Testis (tissue), 3 donors: ENCODE measurements around the gene PRIMPOL. TPM values are rescaled to one million over a fixed set of nuclear protein-coding genes. Genes with fewer than 3 reads are reported as not detected.
"Not testable (repeated sequence)": the region's sequence is repeated elsewhere in the genome, so short reads cannot be mapped to it uniquely, and the experiment has no call there.

ENCODE experiments used
- DNase-seq: peaks from one replicate; pipeline ENCODE4 v3.0.0-alpha.2; 2019
- H3K27ac ChIP-seq, 2 donors: fragments of 200-600 bp; sonication (generic); one replicate each; pipeline ENCODE4 v1.5.1; 2019
- H3K27me3 ChIP-seq: fragments of 200-600 bp; sonication (generic); one replicate; pipeline ENCODE4 v1.5.1; 2019
- H3K36me3 ChIP-seq: fragments of 200-600 bp; sonication (generic); one replicate; pipeline ENCODE4 v1.5.1; 2017; ENCODE audit warnings: low read depth; ENCODE audit errors: missing control alignments
- H3K4me1 ChIP-seq: fragments of 200-600 bp; sonication (generic); one replicate; pipeline ENCODE4 v1.5.1; 2019
- H3K4me3 ChIP-seq, 2 donors: fragments of 200-600 bp; sonication (generic); one replicate each; pipeline ENCODE4 v1.5.1; 2017 to 2019
- H3K9me3 ChIP-seq: fragments of 200-600 bp; sonication (generic); one replicate; pipeline ENCODE4 v1.5.1; 2017
- POLR2A ChIP-seq: fragments of 450-650 bp; IDR thresholded peaks from one replicate; pipeline ENCODE4 v1.6.1; 2017; ENCODE audit warnings: antibody characterized with exemption, mild to moderate bottlenecking, moderate library complexity
- WGBS, 2 donors: methylation state at CpG; one replicate each; pipeline ENCODE4 v1.1.5; 2018; 5-methylcytosine and 5-hydroxymethylcytosine counted together
- intact Hi-C: fragments of 100-400 bp; cut with DNase I; formaldehyde crosslinking; loops from one replicate; pipeline ENCODE4 v1.15.1; 2023; ENCODE audit warnings: low total_unique reads
- polyA plus RNA-seq: library from polyadenylated mRNA; stranded (reverse); fragments of 350-450 nt; fragmentation: Illumina TruSeq; extraction: RNeasy Lipid Tissue Mini Kit (QIAGEN cat#74804); gene quantifications from one replicate; pipeline ENCODE4 v1.2.3, GENCODE V29; 2014; ENCODE audit warnings: low read depth, low replicate concordance; ENCODE audit not compliant: insufficient read depth
- total RNA-seq, 2 donors: library from RNA; depleted of rRNA; stranded (reverse); fragments of >200 nt; gene quantifications; one replicate each; pipeline ENCODE4 v1.2.3, GENCODE V29; 2016
- TF ChIP-seq, protein P1 (sequence below), 3 experiments: fragments of 450-650 bp in 2 of 3; fragments of 200-600 bp in 1 of 3; sonication (generic) in 1 of 3; IDR thresholded peaks; one replicate each; pipeline ENCODE4 v1.5.1; 2016 to 2019; ENCODE audit warnings: antibody characterized with exemption in 3 of 3, mild to moderate bottlenecking in 2 of 3, moderate library complexity in 1 of 3

PRIMPOL gene
- total and polyA plus RNA-seq, 3 donors from 2014 or later: 16.3 to 18.8 (median 17.6) TPM

- WGBS, 2 donors: 93 to 94% methylated on average over 3 of the region's 3 CpGs
- no peaks in the 10 kb centered on the region for H3K27me3 ChIP-seq
- H3K4me3 ChIP-seq: no peak overlapping the region
- intact Hi-C loops: no loop called here
- no peaks in the 10 kb centered on the region for H3K4me1 ChIP-seq
- DNase-seq: no peak
- no peaks in the 10 kb centered on the region for H3K36me3 ChIP-seq
- H3K9me3 ChIP-seq: no peaks in the 10 kb centered on the region
- TF ChIP-seq POLR2A: no peak
- TF ChIP-seq, protein P1, sequence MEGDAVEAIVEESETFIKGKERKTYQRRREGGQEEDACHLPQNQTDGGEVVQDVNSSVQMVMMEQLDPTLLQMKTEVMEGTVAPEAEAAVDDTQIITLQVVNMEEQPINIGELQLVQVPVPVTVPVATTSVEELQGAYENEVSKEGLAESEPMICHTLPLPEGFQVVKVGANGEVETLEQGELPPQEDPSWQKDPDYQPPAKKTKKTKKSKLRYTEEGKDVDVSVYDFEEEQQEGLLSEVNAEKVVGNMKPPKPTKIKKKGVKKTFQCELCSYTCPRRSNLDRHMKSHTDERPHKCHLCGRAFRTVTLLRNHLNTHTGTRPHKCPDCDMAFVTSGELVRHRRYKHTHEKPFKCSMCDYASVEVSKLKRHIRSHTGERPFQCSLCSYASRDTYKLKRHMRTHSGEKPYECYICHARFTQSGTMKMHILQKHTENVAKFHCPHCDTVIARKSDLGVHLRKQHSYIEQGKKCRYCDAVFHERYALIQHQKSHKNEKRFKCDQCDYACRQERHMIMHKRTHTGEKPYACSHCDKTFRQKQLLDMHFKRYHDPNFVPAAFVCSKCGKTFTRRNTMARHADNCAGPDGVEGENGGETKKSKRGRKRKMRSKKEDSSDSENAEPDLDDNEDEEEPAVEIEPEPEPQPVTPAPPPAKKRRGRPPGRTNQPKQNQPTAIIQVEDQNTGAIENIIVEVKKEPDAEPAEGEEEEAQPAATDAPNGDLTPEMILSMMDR (IDR thresholded peaks at IDR 0.05): no peak
- no peak overlapping the region for H3K27ac ChIP-seq
Measured at GRCh38 chr4:184614509-184614908, 35.0 kb upstream of the PRIMPOL start.

- H3K27me3 ChIP-seq, H3K9me3 ChIP-seq, DNase-seq, H3K36me3 ChIP-seq, H3K27ac ChIP-seq, H3K4me3 ChIP-seq, H3K4me1 ChIP-seq, intact Hi-C loops: not testable (repeated sequence)
- 86 to 97% methylated on average over 2 of the region's 2 CpGs for WGBS, 2 donors
Measured at GRCh38 chr4:184616168-184616567, 33.4 kb upstream of the PRIMPOL start.

DNA sequence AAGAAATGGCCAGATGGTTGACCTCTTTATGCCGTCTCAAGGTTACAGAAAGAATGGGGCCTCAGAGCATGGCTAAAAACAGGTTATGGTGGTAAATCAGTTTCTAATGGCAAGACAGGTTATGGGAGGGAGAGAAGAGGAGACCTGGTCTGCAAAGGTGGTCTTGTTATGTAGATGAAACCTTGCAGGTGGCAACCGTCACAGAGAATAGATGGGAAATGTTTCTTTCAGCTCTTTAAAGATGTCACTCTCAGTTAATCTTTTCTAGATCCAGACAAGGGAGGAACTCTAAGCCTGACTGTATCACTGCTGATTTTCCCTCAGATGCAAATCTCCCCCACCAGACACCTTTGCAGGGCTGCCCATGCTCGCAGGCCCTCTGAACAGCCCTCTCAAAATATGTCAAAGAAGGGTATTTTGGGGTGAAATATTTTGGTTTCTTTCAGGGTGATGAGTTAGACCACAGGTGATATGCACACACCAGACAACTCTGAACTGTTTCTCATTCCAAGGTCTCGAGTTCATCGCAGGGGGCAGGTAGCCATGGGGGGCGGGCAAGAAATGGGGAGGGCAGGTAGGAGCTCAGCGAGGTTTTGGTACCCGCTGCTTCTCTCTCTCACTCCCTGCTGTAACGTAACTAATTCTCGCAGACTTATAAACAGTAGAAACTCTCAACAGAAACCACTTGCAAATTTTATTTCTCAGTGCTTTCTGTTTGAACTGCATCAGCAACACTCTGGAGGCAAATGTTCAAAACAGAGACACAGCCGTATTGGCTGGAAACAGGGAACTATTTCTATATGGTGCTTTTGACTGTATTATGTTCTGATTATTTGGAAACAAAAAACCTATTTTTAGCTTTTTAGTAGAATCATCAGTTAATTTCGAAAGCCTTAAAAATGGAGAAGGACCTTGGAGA lies 32.6 kb upstream of the PRIMPOL start:
- no peak for TF ChIP-seq POLR2A
- TF ChIP-seq, protein P1 (IDR thresholded peaks at IDR 0.05): no peak
- no peak for DNase-seq
- H3K4me3 ChIP-seq: no peak overlapping the region
- 79 to 84% methylated on average over 12 of the region's 12 CpGs for WGBS, 2 donors
- no peaks in the 10 kb centered on the region for H3K9me3 ChIP-seq
- intact Hi-C loops: no loop called here
- H3K36me3 ChIP-seq: no peaks in the 10 kb centered on the region
- H3K27me3 ChIP-seq: no peaks in the 10 kb centered on the region
- H3K4me1 ChIP-seq: no peaks in the 10 kb centered on the region
- no peak overlapping the region for H3K27ac ChIP-seq

- 76 to 87% methylated on average over 8 to 9 of the region's 9 CpGs for WGBS, 2 donors
- no peaks in the 10 kb centered on the region for H3K4me1 ChIP-seq
- H3K36me3 ChIP-seq: no peaks in the 10 kb centered on the region
- H3K27me3 ChIP-seq: no peaks in the 10 kb centered on the region
- H3K27ac ChIP-seq: no peak overlapping the region
- intact Hi-C loops: no loop called here
- TF ChIP-seq POLR2A: no peak
- TF ChIP-seq, protein P1 (IDR thresholded peaks at IDR 0.05): no peak
- H3K4me3 ChIP-seq: no peak overlapping the region
- H3K9me3 ChIP-seq: no peaks in the 10 kb centered on the region
- no peak for DNase-seq
Measured at GRCh38 chr4:184617600-184618196, 31.8 kb upstream of the PRIMPOL start.

DNA sequence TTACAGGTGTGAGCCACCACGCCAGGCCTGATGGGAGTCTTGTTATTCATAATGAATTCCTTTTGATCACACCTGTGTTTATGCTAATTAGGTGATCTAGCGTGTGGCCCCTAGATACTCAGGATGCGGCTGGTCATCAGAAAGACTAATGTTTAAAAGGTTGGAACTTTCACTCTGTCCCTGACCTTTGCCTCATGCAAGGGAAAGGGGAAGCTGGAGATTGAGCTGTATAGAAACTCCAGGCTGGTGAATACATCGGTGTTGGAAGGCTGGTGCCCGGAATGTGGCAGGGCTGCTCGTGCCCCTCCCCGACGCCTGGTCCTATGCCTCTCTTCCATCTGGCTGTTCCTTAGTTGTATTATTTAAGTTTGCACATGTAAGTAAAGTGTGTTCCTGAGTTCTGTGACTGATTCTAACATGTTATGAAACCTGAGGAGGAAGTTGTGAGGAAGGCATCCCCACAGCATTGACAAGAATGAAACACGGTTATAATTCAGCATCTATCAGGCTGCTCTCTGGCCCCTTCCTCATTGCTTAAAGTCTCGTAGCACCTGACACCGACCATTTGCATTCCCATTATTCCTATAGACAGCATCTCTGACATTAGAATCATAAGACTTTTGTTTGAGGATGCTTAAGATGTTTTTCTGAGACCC lies 29.2 kb upstream of the PRIMPOL start:
- Histone ChIP-seq H3K27me3 (no peaks in the 10 kb centered on the region), H3K9me3 (no peaks in the 10 kb centered on the region), H3K27ac (no peak overlapping the region), H3K4me3 (no peak overlapping the region), H3K4me1 (no peaks in the 10 kb centered on the region), H3K36me3 (no peaks in the 10 kb centered on the region)
- intact Hi-C loops: no loop called here
- DNase-seq: no peak
- no peak for TF ChIP-seq POLR2A
- TF ChIP-seq, protein P1 (IDR thresholded peaks at IDR 0.05): no peak
- WGBS, 2 donors: 90 to 94% methylated on average over 11 of the region's 11 CpGs
